IPS DF 6.9 (cell line): ENCODE measurements around the gene LRRC73.
"Not testable (repeated sequence)": the region's sequence is repeated elsewhere in the genome, so short reads cannot be mapped to it uniquely, and the experiment has no call there.

Experiments used
- DNase-seq: peaks from one replicate; pipeline ENCODE4 v3.0.0-alpha.2; 2013; ENCODE audit warnings: low read depth, low spot score
- H3K27ac ChIP-seq: one replicate; pipeline ENCODE4 v1.5.1; 2013; ENCODE audit warnings: low read length, control low read depth
- H3K27me3 ChIP-seq: 2 replicates; pipeline ENCODE4 v1.6.1; 2013; ENCODE audit warnings: mild to moderate bottlenecking, low read length; ENCODE audit not compliant: control insufficient read depth, insufficient read depth
- H3K36me3 ChIP-seq: 2 replicates; pipeline ENCODE4 v1.6.1; 2013; ENCODE audit warnings: low read length; ENCODE audit not compliant: control insufficient read depth, insufficient read depth
- H3K4me1 ChIP-seq: 2 replicates; pipeline ENCODE4 v1.6.1; 2013; ENCODE audit warnings: low read length; ENCODE audit not compliant: control insufficient read depth, insufficient read depth
- H3K4me3 ChIP-seq: 2 replicates; pipeline ENCODE4 v1.5.1; 2013; ENCODE audit warnings: mild to moderate bottlenecking, low read length
- H3K9me3 ChIP-seq: 2 replicates; pipeline ENCODE4 v1.6.1; 2013; ENCODE audit warnings: low read length, inconsistent platforms; ENCODE audit not compliant: control insufficient read depth, insufficient read depth
- WGBS: extraction: QIAGEN DNeasy Blood & Tissue Kit; methylation state at CpG from one replicate; pipeline ENCODE4 v1.1.7; 2013; ENCODE audit warnings: mixed read lengths, missing lambda C conversion rate; ENCODE audit not compliant: insufficient read length, insufficient coverage; 5-methylcytosine and 5-hydroxymethylcytosine counted together

The LRRC73 gene

DNA sequence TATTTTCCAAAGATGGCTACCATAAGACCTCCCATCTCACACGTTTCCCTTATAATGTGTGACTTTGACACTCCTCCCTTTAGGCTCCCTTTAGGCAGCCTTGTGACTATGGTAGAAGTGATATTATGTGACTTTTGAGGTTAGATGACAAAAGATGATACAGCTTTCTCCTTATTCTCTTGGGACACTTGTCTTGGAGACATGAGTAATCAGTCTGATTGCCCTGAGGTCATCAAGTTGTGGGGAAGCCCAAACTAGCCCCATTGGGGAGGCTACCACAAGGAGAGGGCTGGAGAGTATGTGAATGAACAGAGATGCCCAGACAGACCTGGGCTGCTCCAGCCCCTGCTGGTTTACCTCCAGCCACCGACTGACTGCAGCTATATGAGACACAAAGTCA, 44.2 kb downstream of the LRRC73 start:
- Histone ChIP-seq H3K27ac (no peak overlapping the region), H3K4me1 (peaks cover 2% of the 10 kb centered on the region; the same call in 1 of the 2 replicates), H3K9me3 (no peaks in the 10 kb centered on the region), H3K4me3 (no peak overlapping the region), H3K27me3 (no peaks in the 10 kb centered on the region), H3K36me3 (no peaks in the 10 kb centered on the region)
- WGBS, result no CpG with 5 or more reads among the region's 2 CpGs
- DNase-seq, result no peak

DNA sequence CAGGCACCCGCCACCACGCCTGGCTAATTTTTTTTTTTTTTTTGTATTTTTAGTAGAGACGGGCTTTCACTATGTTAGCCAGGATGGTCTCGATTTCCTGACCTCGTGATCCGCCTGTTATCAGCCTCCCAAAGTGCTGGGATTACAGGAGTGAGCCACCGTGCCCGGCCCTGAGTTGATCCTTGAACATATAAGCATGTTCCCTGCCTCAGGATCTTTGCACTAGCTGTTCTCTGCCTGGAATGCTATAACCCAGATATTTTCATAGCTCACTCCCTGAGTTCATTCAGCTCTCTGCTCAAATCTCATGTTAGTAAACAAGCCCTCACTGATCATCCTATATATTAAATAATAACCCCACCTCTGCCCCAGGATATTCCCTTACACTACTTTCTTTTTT, 45.8 kb downstream of the LRRC73 start:
- Histone ChIP-seq H3K36me3 (no peaks in the 10 kb centered on the region), H3K27ac (no peak overlapping the region), H3K4me1 (peaks cover under 1% of the 10 kb centered on the region; the same call in 1 of the 2 replicates), H3K4me3 (no peak overlapping the region), H3K27me3 (no peaks in the 10 kb centered on the region), H3K9me3 (no peaks in the 10 kb centered on the region)
- no CpG with 5 or more reads among the region's 8 CpGs for WGBS
- no peak for DNase-seq

DNA sequence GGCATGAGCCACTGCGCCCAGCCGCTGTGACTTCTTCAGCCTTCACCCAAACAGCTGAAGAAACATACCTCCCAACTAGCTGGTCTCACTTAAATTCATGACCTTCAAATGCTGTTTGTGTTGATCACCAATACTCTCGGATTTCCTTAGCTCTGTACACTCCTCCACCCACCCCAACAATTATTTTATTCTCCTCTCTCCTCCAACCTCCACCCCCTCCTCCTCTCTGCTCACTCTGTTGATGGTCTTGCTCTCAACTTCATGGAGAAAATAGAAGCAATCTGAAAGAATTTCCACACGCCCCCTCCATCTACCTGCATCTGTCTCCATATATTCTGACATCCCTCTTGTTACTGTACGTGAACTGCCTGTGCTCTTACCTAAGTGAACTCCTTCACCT, 48.2 kb downstream of the LRRC73 start:
- Histone ChIP-seq H3K4me3 (no peak overlapping the region), H3K36me3 (no peaks in the 10 kb centered on the region), H3K4me1 (no peaks in the 10 kb centered on the region), H3K9me3 (no peaks in the 10 kb centered on the region), H3K27me3 (no peaks in the 10 kb centered on the region; the same call in 1 of the 2 replicates), H3K27ac (no peak overlapping the region)
- 100% methylated on average over 1 of the region's 5 CpGs for WGBS
- no peak for DNase-seq

DNA sequence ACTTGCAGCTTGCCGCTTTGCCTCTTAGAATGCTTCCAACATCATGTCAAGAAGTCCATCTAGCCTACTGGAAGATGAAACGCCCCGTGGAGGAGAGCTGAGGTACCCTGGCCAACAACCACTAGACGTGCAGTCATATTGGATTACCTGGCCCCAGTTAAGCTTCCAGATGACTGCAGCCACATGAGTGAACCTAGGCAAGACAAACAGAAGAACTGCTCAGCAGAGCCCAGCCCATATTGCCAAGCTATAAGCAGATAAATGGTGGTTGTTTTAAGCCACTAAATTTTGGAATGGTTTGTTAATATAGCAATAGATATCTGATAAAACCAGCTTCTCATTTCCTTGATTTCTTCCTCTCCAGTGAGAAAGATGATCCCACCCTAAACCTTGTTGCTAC, 50.1 kb downstream of the LRRC73 start:
- WGBS, result no CpG with 5 or more reads among the region's 4 CpGs
- no peak for DNase-seq

DNA sequence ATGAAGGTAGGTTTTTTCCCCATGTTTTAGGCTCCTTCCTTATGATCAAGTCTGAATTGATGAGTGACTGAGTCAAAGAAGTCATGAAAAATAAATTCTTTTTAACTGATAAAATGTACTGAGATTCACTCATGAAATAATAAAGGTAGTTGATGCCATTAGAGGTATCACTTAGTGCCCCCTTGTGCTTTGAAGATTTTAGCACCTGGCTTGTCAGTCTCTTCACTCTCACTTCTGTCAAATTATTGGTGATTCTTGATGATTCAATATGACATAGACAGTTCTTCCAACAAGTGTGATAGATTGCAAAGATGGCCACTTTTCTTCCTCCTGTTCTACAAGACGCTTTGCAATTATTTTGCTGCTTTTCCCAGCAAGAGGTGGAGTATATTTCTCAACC, 50.6 kb downstream of the LRRC73 start:
- no CpG with 5 or more reads among the region's 1 CpG for whole genome bisulfite sequencing
- no peaks in the 10 kb centered on the region for H3K36me3 ChIP-seq
- H3K27ac ChIP-seq, result no peak overlapping the region
- no peaks in the 10 kb centered on the region for H3K9me3 ChIP-seq
- peaks cover 7% of the 10 kb centered on the region for H3K27me3 ChIP-seq
- no peak for DNase-seq
- no peaks in the 10 kb centered on the region for H3K4me1 ChIP-seq
- no peak overlapping the region for H3K4me3 ChIP-seq

More for the DNA sequence above, 50.1 kb downstream of the LRRC73 start:
- Histone ChIP-seq H3K9me3 (no peaks in the 10 kb centered on the region), H3K27ac (no peak overlapping the region), H3K36me3 (no peaks in the 10 kb centered on the region), H3K27me3 (peaks cover 7% of the 10 kb centered on the region), H3K4me1 (no peaks in the 10 kb centered on the region), H3K4me3 (no peak overlapping the region)

DNA sequence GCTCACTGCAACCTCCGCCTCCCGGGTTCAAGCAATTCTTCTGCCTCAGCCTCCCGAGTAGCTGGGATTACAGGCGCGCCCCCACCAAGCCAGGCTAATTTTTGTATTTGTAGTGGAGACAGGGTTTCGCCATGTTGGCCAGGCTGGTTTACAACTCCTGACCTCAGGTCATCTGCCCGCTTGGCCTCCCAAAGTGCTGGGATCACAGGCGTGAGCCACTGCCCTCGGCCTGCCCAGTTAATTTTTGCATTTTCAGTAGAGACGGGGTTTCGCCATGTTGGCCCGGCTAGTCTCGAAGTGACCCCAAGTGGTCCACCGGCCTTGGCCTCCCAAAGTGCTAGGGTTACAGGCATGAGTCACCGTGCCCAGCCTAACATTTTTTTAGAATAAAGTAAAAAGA, 52.0 kb downstream of the LRRC73 start:
- not testable (repeated sequence) for H3K4me1 ChIP-seq, DNase-seq, H3K4me3 ChIP-seq, H3K27me3 ChIP-seq, H3K36me3 ChIP-seq, H3K9me3 ChIP-seq, H3K27ac ChIP-seq
- no CpG with 5 or more reads among the region's 15 CpGs for WGBS

DNA sequence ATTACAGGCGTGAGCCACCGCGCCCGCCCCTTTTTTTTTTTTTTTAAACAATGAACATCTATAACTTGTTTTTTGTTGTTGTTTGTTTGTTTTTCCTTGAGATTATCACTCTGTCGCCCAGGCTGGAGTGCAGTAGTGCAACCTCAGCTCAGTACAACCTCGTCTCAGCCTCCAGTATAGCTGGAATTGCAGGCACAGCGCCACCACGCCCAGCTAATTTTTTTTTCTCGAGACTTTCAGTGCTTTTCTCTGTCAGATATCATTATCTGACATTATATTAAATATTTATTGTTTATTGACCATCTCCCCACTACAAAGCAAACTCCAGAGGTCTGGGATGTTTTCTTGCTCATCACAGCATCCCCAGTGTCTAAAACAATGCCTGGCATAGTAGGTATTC, 52.5 kb downstream of the LRRC73 start:
- Histone ChIP-seq H3K27me3 (peaks cover 7% of the 10 kb centered on the region), H3K4me3 (no peak overlapping the region), H3K36me3 (no peaks in the 10 kb centered on the region), H3K27ac (no peak overlapping the region), H3K9me3 (no peaks in the 10 kb centered on the region), H3K4me1 (no peaks in the 10 kb centered on the region; the same call in 1 of the 2 replicates)
- DNase-seq, result no peak
- no CpG with 5 or more reads among the region's 9 CpGs for WGBS
